ENCODE data around the gene C6orf47. TPM values are rescaled to one million over a fixed set of nuclear protein-coding genes. Genes with fewer than 3 reads are reported as not detected.

C6orf47 gene
- polyA plus RNA-seq, 2 of the 4 experiments (the other 2 are of a cell fraction): 6.0 to 13.6 TPM

- ATAC-seq (no peak), DNase-seq (ENCODE audit: low read depth in 1 of 2, low spot score in 1 of 2) (no peak), FAIRE-seq (no peak)
- H3K4me2 ChIP-seq: no peak overlapping the region
- 89% methylated on average over 17 of the region's 19 CpGs for WGBS (ENCODE audit: missing lambda C conversion rate)
- no peak overlapping the region for H3K4me3 ChIP-seq
- no peak overlapping the region for H3K27ac ChIP-seq
- peaks cover 2% of the 10 kb centered on the region; the same call in 2 of the 3 replicates for H3K4me1 ChIP-seq
- H3K9me3 ChIP-seq: no peaks in the 10 kb centered on the region
- TF ChIP-seq HOXB13 (CRISPR knock-in tag; IDR thresholded peaks at IDR 0.05; ENCODE audit: low read depth) (no peak), EP300 (IDR thresholded peaks at IDR 0.05) (no peak), TP53 (CRISPR knock-in tag; IDR thresholded peaks at IDR 0.05) (no peak), HMGXB4 (CRISPR knock-in tag; IDR thresholded peaks at IDR 0.05; ENCODE audit: borderline replicate concordance) (no peak), SREBF2 (IDR thresholded peaks at IDR 0.05) (no peak), RFX5 (IDR thresholded peaks at IDR 0.05) (no peak), BHLHE40 (IDR thresholded peaks at IDR 0.05; ENCODE audit: low read depth, low read length) (no peak)
- POLR2A ChIA-PET: no interaction called here
- CTCF ChIA-PET: interaction anchor here (0.9 to 1.3 kb wide), 3 partner anchors 22 to 76 kb away, joined by 3 to 4 read pairs (median 3); no protein-coding TSS in a partner anchor
Measured at GRCh38 chr6:31627690-31628287, 32.8 kb downstream of the C6orf47 start.

GRCh38 chr6:31626952-31627351 lies 33.6 kb downstream of the C6orf47 start:
- Histone ChIP-seq H3K4me1 (peaks cover 10% of the 10 kb centered on the region), H3K4me3 (no peak overlapping the region), H3K9me3 (no peaks in the 10 kb centered on the region), H3K27ac (no peak overlapping the region), H3K4me2 (no peak overlapping the region)
- TF ChIP-seq JUNB (IDR thresholded peaks at IDR 0.05): no peak
- TF ChIP-seq TP53 (CRISPR knock-in tag; IDR thresholded peaks at IDR 0.05): no peak
- no peak for DNase-seq (ENCODE audit: low read depth in 1 of 2, low spot score in 1 of 2)
- no peak for ATAC-seq
- WGBS (ENCODE audit: missing lambda C conversion rate): 92% methylated on average over 5 of the region's 10 CpGs
- CTCF ChIA-PET: interaction anchor here (0.6 to 1.3 kb wide), 4 partner anchors 29 to 326 kb away, joined by 3 to 4 read pairs (median 3); no protein-coding TSS in a partner anchor
- POLR2A ChIA-PET: no interaction called here
- FAIRE-seq: no peak

GRCh38 chr6:31624070-31624469 lies 36.5 kb downstream of the C6orf47 start:
- WGBS (ENCODE audit: missing lambda C conversion rate): 94% methylated on average over 10 of the region's 10 CpGs
- Histone ChIP-seq H3K4me2 (no peak overlapping the region), H3K27ac (no peak overlapping the region), H3K9me3 (no peaks in the 10 kb centered on the region), H3K4me3 (no peak overlapping the region), H3K4me1 (peaks cover 15% of the 10 kb centered on the region)
- ATAC-seq (no peak), FAIRE-seq (no peak), DNase-seq (ENCODE audit: low read depth in 1 of 2, low spot score in 1 of 2) (no peak)
- no peak for TF ChIP-seq RNF2 (IDR thresholded peaks at IDR 0.05; ENCODE audit: borderline replicate concordance, low read depth)
- POLR2A ChIA-PET: no interaction called here
- CTCF ChIA-PET: interaction anchor here (1.1 kb wide), 1 partner anchor 27 kb away, joined by 3 read pairs; no protein-coding TSS in a partner anchor

GRCh38 chr6:31622684-31623091 lies 37.9 kb downstream of the C6orf47 start:
- Histone ChIP-seq H3K4me3 (peak overlapping the region; percentile 81; the same call in 1 of the 3 replicates), H3K4me2 (peak overlapping the region; percentile 99), H3K9me3 (no peaks in the 10 kb centered on the region), H3K4me1 (peaks cover 15% of the 10 kb centered on the region), H3K27ac (peak overlapping the region in 1 of 2 experiments; percentile 99; a peak in 3 of 6 replicates)
- WGBS (ENCODE audit: missing lambda C conversion rate): 93% methylated on average over 10 of the region's 10 CpGs
- ChIA-PET CTCF (interaction anchor here (0.8 to 1.7 kb wide), 4 partner anchors 10 to 42 kb away, joined by 3 to 6 read pairs (median 4); no protein-coding TSS in a partner anchor), POLR2A (interaction anchor here (0.7 to 1.2 kb wide), 2 partner anchors 10 to 17 kb away, joined by 3 to 7 read pairs; no protein-coding TSS in a partner anchor)
- no peak for DNase-seq (ENCODE audit: low read depth in 1 of 2, low spot score in 1 of 2)
- TF ChIP-seq CHD2 (IDR thresholded peaks at IDR 0.05; ENCODE audit: low read length, partially characterized antibody) (no peak), MAFK (IDR thresholded peaks at IDR 0.05; ENCODE audit: partially characterized antibody) (no peak), KDM1A (IDR thresholded peaks at IDR 0.05; ENCODE audit: low read depth) (no peak), CEBPB (IDR thresholded peaks at IDR 0.05) (no peak), MAX (IDR thresholded peaks at IDR 0.05) (no peak), RCOR1 (IDR thresholded peaks at IDR 0.05; ENCODE audit: low read depth, low read length) (no peak), HMGXB4 (CRISPR knock-in tag; IDR thresholded peaks at IDR 0.05; ENCODE audit: borderline replicate concordance) (no peak), POLR2A (IDR thresholded peaks at IDR 0.05; ENCODE audit: low read length) (no peak), MAZ (IDR thresholded peaks at IDR 0.05; ENCODE audit: borderline replicate concordance, low read depth, low read length) (no peak), PBX3 (IDR thresholded peaks at IDR 0.05) (no peak)
- ATAC-seq: no peak
- no peak for FAIRE-seq

Data from A549 (cell line).